GM20431 (cell line): ENCODE results near the gene USP48.
"Not testable (repeated sequence)": the region's sequence is repeated elsewhere in the genome, so short reads cannot be mapped to it uniquely, and the experiment has no call there.

Experiments
- in situ Hi-C: fragments of 300-500 bp; cut with MseI, MboI; formaldehyde crosslinking; loops from one replicate; pipeline ENCODE4 v1.15.0; 2020; ENCODE audit warnings: low sequenced_read_pairs; ENCODE audit not compliant: unreplicated experiment

The USP48 gene

GRCh38 chr1:21775985-21776562, 6.9 kb downstream of the USP48 start:
- in situ Hi-C loops, result no loop called here

GRCh38 chr1:21775550-21775914, 7.4 kb downstream of the USP48 start:
- in situ Hi-C loops, result no loop called here

- in situ Hi-C loops, result no loop called here
Observed at GRCh38 chr1:21774835-21775549, 8.0 kb downstream of the USP48 start.

GRCh38 chr1:21773585-21773984, 9.4 kb downstream of the USP48 start:
- in situ Hi-C loops, result no loop called here

- in situ Hi-C loops, result not testable (repeated sequence)
Observed at GRCh38 chr1:21771672-21772071, 11.3 kb downstream of the USP48 start.

GRCh38 chr1:21770602-21771001, 12.3 kb downstream of the USP48 start:
- in situ Hi-C loops, result not testable (repeated sequence)

GRCh38 chr1:21770201-21770600, 12.7 kb downstream of the USP48 start:
- in situ Hi-C loops, result no loop called here

- in situ Hi-C loops, result not testable (repeated sequence)
Observed at GRCh38 chr1:21767106-21767505, 15.8 kb downstream of the USP48 start.

- in situ Hi-C loops, result no loop called here
Observed at GRCh38 chr1:21766210-21766609, 16.7 kb downstream of the USP48 start.

GRCh38 chr1:21764615-21765423, 18.1 kb downstream of the USP48 start:
- in situ Hi-C loops, result no loop called here

GRCh38 chr1:21763694-21764419, 19.1 kb downstream of the USP48 start:
- in situ Hi-C loops, result no loop called here

GRCh38 chr1:21763236-21763635, 19.7 kb downstream of the USP48 start:
- in situ Hi-C loops, result no loop called here

GRCh38 chr1:21762022-21762404, 20.9 kb downstream of the USP48 start:
- in situ Hi-C loops, result no loop called here

- in situ Hi-C loops, result no loop called here
Observed at GRCh38 chr1:21761052-21761451, 21.9 kb downstream of the USP48 start.

- in situ Hi-C loops, result no loop called here
Observed at GRCh38 chr1:21759818-21760217, 23.1 kb downstream of the USP48 start.

- in situ Hi-C loops, result no loop called here
Observed at GRCh38 chr1:21759182-21759581, 23.8 kb downstream of the USP48 start.

GRCh38 chr1:21758614-21759013, 24.3 kb downstream of the USP48 start:
- in situ Hi-C loops, result no loop called here

GRCh38 chr1:21756393-21757089, 26.4 kb downstream of the USP48 start:
- in situ Hi-C loops, result no loop called here

- in situ Hi-C loops, result no loop called here
Observed at GRCh38 chr1:21755067-21755466, 27.9 kb downstream of the USP48 start.

GRCh38 chr1:21754583-21754982, 28.4 kb downstream of the USP48 start:
- in situ Hi-C loops, result no loop called here
